ENCODE data around the gene OR52I1.

DNA sequence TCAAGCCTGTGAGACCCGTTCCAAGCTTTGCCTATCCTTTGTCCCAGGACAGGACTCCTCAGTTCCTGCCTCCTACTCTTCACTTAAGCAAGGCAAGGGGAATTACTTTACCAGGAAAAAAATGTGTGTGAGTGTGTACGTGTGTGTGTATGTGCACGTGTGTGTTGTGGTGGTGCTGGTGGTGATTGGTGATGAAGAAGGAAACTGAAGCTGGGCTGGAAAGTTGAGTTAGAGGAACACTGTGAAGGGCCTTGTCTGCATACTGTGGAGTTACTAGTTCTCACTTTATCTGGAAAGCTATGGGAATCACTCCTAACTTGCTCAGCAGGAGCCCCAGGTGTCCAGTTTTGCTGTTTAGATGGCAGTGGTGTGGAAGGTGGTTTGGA is 43.8 kb downstream of the OR52I1 start:
- TF ChIP-seq, protein P1, sequence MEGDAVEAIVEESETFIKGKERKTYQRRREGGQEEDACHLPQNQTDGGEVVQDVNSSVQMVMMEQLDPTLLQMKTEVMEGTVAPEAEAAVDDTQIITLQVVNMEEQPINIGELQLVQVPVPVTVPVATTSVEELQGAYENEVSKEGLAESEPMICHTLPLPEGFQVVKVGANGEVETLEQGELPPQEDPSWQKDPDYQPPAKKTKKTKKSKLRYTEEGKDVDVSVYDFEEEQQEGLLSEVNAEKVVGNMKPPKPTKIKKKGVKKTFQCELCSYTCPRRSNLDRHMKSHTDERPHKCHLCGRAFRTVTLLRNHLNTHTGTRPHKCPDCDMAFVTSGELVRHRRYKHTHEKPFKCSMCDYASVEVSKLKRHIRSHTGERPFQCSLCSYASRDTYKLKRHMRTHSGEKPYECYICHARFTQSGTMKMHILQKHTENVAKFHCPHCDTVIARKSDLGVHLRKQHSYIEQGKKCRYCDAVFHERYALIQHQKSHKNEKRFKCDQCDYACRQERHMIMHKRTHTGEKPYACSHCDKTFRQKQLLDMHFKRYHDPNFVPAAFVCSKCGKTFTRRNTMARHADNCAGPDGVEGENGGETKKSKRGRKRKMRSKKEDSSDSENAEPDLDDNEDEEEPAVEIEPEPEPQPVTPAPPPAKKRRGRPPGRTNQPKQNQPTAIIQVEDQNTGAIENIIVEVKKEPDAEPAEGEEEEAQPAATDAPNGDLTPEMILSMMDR (IDR thresholded peaks at IDR 0.05; ENCODE audit: poor library complexity, severe bottlenecking): no peak
- TF ChIP-seq, protein P2, sequence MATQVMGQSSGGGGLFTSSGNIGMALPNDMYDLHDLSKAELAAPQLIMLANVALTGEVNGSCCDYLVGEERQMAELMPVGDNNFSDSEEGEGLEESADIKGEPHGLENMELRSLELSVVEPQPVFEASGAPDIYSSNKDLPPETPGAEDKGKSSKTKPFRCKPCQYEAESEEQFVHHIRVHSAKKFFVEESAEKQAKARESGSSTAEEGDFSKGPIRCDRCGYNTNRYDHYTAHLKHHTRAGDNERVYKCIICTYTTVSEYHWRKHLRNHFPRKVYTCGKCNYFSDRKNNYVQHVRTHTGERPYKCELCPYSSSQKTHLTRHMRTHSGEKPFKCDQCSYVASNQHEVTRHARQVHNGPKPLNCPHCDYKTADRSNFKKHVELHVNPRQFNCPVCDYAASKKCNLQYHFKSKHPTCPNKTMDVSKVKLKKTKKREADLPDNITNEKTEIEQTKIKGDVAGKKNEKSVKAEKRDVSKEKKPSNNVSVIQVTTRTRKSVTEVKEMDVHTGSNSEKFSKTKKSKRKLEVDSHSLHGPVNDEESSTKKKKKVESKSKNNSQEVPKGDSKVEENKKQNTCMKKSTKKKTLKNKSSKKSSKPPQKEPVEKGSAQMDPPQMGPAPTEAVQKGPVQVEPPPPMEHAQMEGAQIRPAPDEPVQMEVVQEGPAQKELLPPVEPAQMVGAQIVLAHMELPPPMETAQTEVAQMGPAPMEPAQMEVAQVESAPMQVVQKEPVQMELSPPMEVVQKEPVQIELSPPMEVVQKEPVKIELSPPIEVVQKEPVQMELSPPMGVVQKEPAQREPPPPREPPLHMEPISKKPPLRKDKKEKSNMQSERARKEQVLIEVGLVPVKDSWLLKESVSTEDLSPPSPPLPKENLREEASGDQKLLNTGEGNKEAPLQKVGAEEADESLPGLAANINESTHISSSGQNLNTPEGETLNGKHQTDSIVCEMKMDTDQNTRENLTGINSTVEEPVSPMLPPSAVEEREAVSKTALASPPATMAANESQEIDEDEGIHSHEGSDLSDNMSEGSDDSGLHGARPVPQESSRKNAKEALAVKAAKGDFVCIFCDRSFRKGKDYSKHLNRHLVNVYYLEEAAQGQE (IDR thresholded peaks at IDR 0.05; ENCODE audit: borderline replicate concordance): no peak
- TF ChIP-seq EZH2 (IDR thresholded peaks at IDR 0.05; ENCODE audit: borderline replicate concordance, insufficient read depth, low read length, poor library complexity, severe bottlenecking) (no peak), SMC3 (conservative IDR thresholded peaks at IDR 0.05; ENCODE audit: poor library complexity) (no peak), TAF1 (IDR thresholded peaks at IDR 0.05; ENCODE audit: low read depth) (no peak), POLR2AphosphoS5 (IDR thresholded peaks at IDR 0.05) (no peak), RAD21 (conservative IDR thresholded peaks at IDR 0.05) (no peak), EP300 (conservative IDR thresholded peaks at IDR 0.05; ENCODE audit: poor library complexity, severe bottlenecking) (no peak)

Measured in neural cell (in vitro differentiated cells).